ENCODE measurements around the gene OR5H2.

Gene OR5H2

DNA sequence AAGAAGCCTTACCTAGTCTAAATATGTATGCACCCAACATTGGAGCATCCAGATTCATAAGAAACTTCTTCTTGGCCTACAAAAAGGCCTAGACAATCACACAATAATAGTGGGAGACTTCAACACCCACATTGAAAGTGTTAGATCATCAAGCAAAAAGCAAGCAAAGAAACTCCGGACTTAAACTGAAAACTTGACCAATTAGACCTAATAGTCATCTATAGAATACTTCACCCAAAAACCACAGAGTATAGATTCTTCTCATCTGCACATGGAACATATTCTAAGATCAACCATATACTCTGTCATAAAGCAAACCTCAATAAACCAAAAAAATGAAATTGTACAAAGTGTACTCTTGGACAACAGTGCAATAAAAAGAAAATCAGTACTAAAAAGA, 49.0 kb downstream of the OR5H2 start:
- DNase-seq (ENCODE audit: low read depth in 2 of 2), result no peak

Data from stimulated activated CD8-positive, alpha-beta memory T cell treated with anti-CD3 and anti-CD28 coated beads, Interleukin-2, amount 100 ng/mL, for 48 hours (primary cell).